Measurements from ENCODE around the gene HOPX.

HOPX gene

DNA sequence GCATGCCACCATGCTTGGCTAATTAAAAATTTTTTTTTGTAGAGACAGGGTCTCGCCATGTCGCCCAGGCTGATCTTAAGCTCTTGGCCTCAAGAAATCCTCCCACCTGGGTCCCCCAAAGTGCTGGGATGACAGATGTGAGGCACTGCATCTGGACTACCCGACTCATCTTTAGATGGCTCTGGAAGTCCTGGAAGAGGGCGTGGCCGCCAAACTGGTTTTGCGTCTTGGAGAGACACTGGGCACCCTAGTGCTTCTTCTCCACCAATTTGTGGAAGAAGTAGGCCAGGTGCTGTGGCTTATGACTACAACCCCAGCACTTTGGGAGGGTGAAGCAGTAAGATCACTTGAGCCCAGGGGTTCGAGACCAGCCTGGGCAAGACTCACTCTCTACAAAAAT, 47.6 kb downstream of the HOPX start:
- WGBS, 2 experiments, result 94 to 96% methylated on average over 6 to 7 of the region's 7 CpGs
- no peaks in the 10 kb centered on the region for H3K36me3 ChIP-seq (ENCODE audit: control insufficient read depth, insufficient read depth, low read length)

DNA sequence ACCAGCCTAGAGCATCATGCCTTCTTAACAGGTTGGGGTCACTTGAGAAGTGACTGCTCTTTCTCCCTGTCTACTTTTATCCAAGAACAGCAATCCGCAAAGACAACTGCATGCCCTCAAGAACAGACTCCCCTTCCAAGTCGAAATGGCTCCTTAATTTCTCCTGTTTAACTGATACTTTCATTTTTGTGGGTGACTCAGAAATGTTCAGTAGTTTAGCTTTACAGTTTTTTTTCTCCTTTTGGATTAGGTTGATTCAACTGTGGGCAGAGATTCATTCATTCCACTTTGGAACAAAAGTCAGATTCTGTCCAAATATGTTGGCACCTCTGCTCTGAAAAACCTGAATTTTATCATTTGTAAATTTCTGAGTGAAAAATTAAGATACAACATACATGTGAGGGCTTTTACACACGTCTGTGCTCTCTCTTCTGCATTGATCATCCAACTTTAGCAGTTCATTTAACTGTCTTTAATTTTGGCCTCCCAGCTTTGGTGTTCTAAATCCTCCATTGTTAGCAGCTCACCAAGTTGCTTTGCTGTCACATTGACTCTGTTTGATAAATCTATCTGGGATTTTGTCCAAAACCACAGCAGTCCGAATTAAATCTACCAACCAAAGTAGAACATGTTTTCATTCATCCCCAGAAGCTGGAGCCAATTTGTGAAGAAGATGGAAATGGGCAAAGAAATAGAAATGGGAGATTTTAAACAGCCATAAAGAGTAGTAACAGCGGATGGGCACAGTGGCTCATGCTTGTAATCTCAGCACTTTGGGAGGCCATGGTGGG, 50.0 kb downstream of the HOPX start:
- no peaks in the 10 kb centered on the region for H3K4me1 ChIP-seq (ENCODE audit: control insufficient read depth, insufficient read depth, low read length)
- no peak overlapping the region for H3K4me3 ChIP-seq (ENCODE audit: insufficient read depth, low read depth, low read length)
- H3K27me3 ChIP-seq (ENCODE audit: control insufficient read depth, insufficient read depth, low read length, poor library complexity, severe bottlenecking), result no peaks in the 10 kb centered on the region
- 89 to 92% methylated on average over 4 to 5 of the region's 5 CpGs for WGBS, 2 experiments
- H3K36me3 ChIP-seq (ENCODE audit: control insufficient read depth, insufficient read depth, low read length), result no peaks in the 10 kb centered on the region
- no peak overlapping the region for H3K27ac ChIP-seq (ENCODE audit: insufficient read depth, low read depth, low read length, poor library complexity, severe bottlenecking)
- H3K9me3 ChIP-seq (ENCODE audit: control insufficient read depth, low read length), result no peaks in the 10 kb centered on the region

More for the DNA sequence above, 47.6 kb downstream of the HOPX start:
- Histone ChIP-seq H3K4me1 (ENCODE audit: control insufficient read depth, insufficient read depth, low read length) (no peaks in the 10 kb centered on the region), H3K27me3 (ENCODE audit: control insufficient read depth, insufficient read depth, low read length, poor library complexity, severe bottlenecking) (no peaks in the 10 kb centered on the region), H3K9me3 (ENCODE audit: control insufficient read depth, low read length) (no peaks in the 10 kb centered on the region), H3K27ac (ENCODE audit: insufficient read depth, low read depth, low read length, poor library complexity, severe bottlenecking) (no peak overlapping the region), H3K4me3 (ENCODE audit: insufficient read depth, low read depth, low read length) (no peak overlapping the region)

DNA sequence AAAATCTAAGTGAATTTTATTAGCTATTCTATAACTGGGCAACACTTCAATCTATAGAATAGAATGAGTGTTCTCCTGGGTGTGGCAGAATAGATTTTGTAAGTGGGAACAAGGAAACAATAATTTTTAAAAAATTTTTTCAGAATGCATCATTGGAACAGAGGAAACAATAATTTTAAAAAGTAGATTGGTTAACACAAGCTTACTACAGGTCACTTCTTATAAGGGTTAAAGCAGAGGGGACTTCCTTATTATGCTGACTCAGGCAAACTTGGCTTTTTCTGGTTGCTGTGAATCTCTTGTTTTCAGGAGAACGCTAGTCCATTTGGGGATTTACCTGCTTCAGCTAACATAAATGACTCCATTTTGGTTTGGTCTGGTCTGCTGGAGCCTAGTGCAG, 52.5 kb downstream of the HOPX start:
- H3K27me3 ChIP-seq (ENCODE audit: control insufficient read depth, insufficient read depth, low read length, poor library complexity, severe bottlenecking), result no peaks in the 10 kb centered on the region
- WGBS, 2 experiments, result 96 to 97% methylated on average over 1 of the region's 1 CpG
- no peaks in the 10 kb centered on the region for H3K4me1 ChIP-seq (ENCODE audit: control insufficient read depth, insufficient read depth, low read length)
- no peak overlapping the region for H3K27ac ChIP-seq (ENCODE audit: insufficient read depth, low read depth, low read length, poor library complexity, severe bottlenecking)
- H3K4me3 ChIP-seq (ENCODE audit: insufficient read depth, low read depth, low read length), result no peak overlapping the region
- H3K36me3 ChIP-seq (ENCODE audit: control insufficient read depth, insufficient read depth, low read length), result no peaks in the 10 kb centered on the region
- H3K9me3 ChIP-seq (ENCODE audit: control insufficient read depth, low read length), result no peaks in the 10 kb centered on the region

DNA sequence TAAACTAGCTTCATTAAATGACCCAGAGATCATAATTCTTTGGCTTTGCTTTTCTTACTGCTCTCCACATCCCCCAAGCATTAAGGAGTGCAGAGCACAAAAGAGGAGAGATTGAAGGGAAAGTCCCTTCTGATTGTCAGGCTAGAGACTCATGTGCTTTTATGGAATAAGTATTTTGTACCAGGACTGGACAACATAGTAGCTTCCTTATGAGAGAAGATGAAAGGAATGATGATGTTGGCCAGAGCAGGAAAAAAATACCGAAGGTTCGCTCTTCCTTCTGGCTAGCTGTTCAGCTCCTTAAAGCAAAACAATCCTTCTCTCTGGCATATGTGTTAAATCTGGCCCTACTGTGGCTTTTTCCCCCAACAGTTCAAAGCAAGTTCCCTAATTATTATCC, 53.1 kb downstream of the HOPX start:
- H3K9me3 ChIP-seq (ENCODE audit: control insufficient read depth, low read length), result no peaks in the 10 kb centered on the region
- no peaks in the 10 kb centered on the region for H3K4me1 ChIP-seq (ENCODE audit: control insufficient read depth, insufficient read depth, low read length)
- H3K27me3 ChIP-seq (ENCODE audit: control insufficient read depth, insufficient read depth, low read length, poor library complexity, severe bottlenecking), result no peaks in the 10 kb centered on the region
- no peak overlapping the region for H3K4me3 ChIP-seq (ENCODE audit: insufficient read depth, low read depth, low read length)
- H3K36me3 ChIP-seq (ENCODE audit: control insufficient read depth, insufficient read depth, low read length), result no peaks in the 10 kb centered on the region
- no peak overlapping the region for H3K27ac ChIP-seq (ENCODE audit: insufficient read depth, low read depth, low read length, poor library complexity, severe bottlenecking)
- WGBS, 2 experiments, result 90 to 97% methylated on average over 2 of the region's 2 CpGs

DNA sequence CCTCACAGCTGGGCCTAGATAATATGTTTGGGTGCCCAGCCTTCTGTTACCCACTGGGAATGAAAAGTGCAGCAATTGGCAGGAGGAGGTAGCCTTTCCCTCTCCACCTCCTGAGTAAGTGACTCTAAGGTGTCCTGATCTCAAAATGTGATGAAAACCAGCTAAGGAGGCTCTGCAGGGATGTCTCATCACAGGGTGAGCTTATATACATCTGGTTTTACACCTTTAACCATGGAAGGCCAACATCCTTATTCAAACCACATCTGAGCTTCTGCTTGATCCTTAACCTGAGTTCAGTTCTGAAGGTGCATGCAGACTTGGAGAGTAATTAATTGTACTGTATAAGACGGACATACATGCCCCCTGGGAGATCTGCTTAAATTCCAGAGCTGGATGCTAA, 53.7 kb downstream of the HOPX start:
- Histone ChIP-seq H3K9me3 (ENCODE audit: control insufficient read depth, low read length) (no peaks in the 10 kb centered on the region), H3K4me1 (ENCODE audit: control insufficient read depth, insufficient read depth, low read length) (no peaks in the 10 kb centered on the region), H3K36me3 (ENCODE audit: control insufficient read depth, insufficient read depth, low read length) (no peaks in the 10 kb centered on the region), H3K27me3 (ENCODE audit: control insufficient read depth, insufficient read depth, low read length, poor library complexity, severe bottlenecking) (no peaks in the 10 kb centered on the region), H3K27ac (ENCODE audit: insufficient read depth, low read depth, low read length, poor library complexity, severe bottlenecking) (no peak overlapping the region), H3K4me3 (ENCODE audit: insufficient read depth, low read depth, low read length) (no peak overlapping the region)
- 93 to 97% methylated on average over 1 of the region's 1 CpG for WGBS, 2 experiments

DNA sequence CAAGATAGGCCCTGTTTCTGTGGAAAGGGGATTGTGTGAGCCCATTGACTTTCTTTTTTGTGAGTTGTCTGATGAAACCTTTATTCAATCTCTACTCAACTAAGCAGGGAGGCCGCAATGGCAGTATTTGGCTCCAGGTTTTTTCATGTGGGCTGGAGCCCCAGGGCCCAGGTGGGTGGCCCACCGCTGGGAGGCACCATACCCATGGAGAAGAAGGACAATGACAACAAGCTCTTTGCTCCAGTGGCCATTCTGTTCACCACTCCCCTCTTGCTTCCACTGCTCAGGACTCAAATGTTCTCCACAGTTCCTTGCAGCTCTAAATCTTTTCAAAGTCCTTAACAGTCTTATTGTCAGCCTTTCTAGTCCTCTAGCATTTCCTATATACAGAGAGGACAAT, 54.1 kb downstream of the HOPX start:
- no peaks in the 10 kb centered on the region for H3K4me1 ChIP-seq (ENCODE audit: control insufficient read depth, insufficient read depth, low read length)
- H3K4me3 ChIP-seq (ENCODE audit: insufficient read depth, low read depth, low read length), result no peak overlapping the region
- no peaks in the 10 kb centered on the region for H3K27me3 ChIP-seq (ENCODE audit: control insufficient read depth, insufficient read depth, low read length, poor library complexity, severe bottlenecking)
- no peaks in the 10 kb centered on the region for H3K9me3 ChIP-seq (ENCODE audit: control insufficient read depth, low read length)
- no peak overlapping the region for H3K27ac ChIP-seq (ENCODE audit: insufficient read depth, low read depth, low read length, poor library complexity, severe bottlenecking)
- 88 to 89% methylated on average over 2 of the region's 2 CpGs for WGBS, 2 experiments
- no peaks in the 10 kb centered on the region for H3K36me3 ChIP-seq (ENCODE audit: control insufficient read depth, insufficient read depth, low read length)

DNA sequence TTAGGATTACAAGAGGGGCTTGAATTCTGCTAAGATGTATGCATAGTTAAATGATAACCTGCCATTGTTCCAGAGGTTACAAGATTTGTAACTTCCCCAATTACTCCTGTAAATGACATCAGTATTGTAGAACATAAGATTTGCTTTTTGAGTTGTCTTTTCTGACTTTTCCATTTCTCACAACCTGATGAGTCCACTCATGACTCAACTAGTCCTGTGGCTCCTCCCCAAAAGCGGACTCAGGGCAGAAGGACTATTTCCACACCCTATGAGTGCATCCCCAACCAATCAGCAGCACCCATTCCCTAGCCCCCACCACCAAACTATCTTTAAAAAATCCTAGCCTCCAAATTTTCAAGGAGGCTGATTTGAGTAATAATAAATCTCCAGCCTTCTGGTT, 54.7 kb downstream of the HOPX start:
- Histone ChIP-seq H3K36me3 (ENCODE audit: control insufficient read depth, insufficient read depth, low read length) (no peaks in the 10 kb centered on the region), H3K27ac (ENCODE audit: insufficient read depth, low read depth, low read length, poor library complexity, severe bottlenecking) (no peak overlapping the region), H3K9me3 (ENCODE audit: control insufficient read depth, low read length) (no peaks in the 10 kb centered on the region), H3K4me1 (ENCODE audit: control insufficient read depth, insufficient read depth, low read length) (no peaks in the 10 kb centered on the region), H3K27me3 (ENCODE audit: control insufficient read depth, insufficient read depth, low read length, poor library complexity, severe bottlenecking) (no peaks in the 10 kb centered on the region), H3K4me3 (ENCODE audit: insufficient read depth, low read depth, low read length) (no peak overlapping the region)
- WGBS, 2 experiments, result 92 to 100% methylated on average over 1 of the region's 1 CpG

DNA sequence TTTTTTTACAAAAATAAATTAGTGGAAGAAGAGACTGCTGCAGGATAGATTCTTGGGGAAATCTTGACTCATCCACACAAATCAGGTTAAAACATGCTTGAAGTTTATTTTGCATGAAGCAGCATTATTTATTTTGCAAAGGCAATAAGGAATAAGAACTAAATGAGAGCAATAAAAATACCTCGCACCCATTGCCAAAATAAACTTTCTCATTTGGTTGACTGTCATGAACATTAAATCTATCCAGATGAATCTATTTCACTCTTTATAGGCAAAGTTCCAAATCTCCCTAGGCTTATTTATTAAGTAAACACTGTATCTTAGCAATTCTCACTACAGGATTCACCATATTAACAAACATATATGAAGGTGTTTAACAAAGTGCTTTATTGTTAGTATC, 58.9 kb downstream of the HOPX start:
- no peak overlapping the region for H3K27ac ChIP-seq (ENCODE audit: insufficient read depth, low read depth, low read length, poor library complexity, severe bottlenecking)

DNA sequence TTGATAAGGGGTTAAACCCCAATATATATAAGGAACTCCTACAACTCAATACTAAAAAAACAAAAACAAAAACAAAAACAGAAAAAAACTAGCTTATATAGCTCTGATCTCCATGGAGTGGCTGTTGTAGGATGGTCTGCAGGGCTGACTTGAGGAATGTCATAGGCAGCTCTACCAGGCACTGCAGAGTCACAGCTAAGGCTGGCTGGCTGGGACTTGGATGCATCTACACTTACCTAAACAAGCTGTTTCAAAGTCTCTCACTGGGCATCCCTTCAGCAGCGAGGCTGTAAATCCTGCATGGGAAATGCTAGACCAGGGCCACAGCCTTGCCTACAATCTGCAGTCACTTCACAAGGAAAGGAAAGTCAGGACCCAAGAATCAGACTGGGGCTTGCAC, 61.3 kb downstream of the HOPX start:
- H3K9me3 ChIP-seq (ENCODE audit: control insufficient read depth, low read length), result no peaks in the 10 kb centered on the region
- H3K27me3 ChIP-seq (ENCODE audit: control insufficient read depth, insufficient read depth, low read length, poor library complexity, severe bottlenecking), result no peaks in the 10 kb centered on the region
- H3K27ac ChIP-seq (ENCODE audit: insufficient read depth, low read depth, low read length, poor library complexity, severe bottlenecking), result no peak overlapping the region
- H3K4me3 ChIP-seq (ENCODE audit: insufficient read depth, low read depth, low read length), result no peak overlapping the region
- H3K36me3 ChIP-seq (ENCODE audit: control insufficient read depth, insufficient read depth, low read length), result no peaks in the 10 kb centered on the region
- H3K4me1 ChIP-seq (ENCODE audit: control insufficient read depth, insufficient read depth, low read length), result no peaks in the 10 kb centered on the region
- WGBS, 2 experiments, result 67 to 74% methylated on average over 1 of the region's 1 CpG

More for the DNA sequence above, 58.9 kb downstream of the HOPX start:
- no peaks in the 10 kb centered on the region for H3K4me1 ChIP-seq (ENCODE audit: control insufficient read depth, insufficient read depth, low read length)
- no peak overlapping the region for H3K4me3 ChIP-seq (ENCODE audit: insufficient read depth, low read depth, low read length)
- H3K36me3 ChIP-seq (ENCODE audit: control insufficient read depth, insufficient read depth, low read length), result no peaks in the 10 kb centered on the region
- H3K9me3 ChIP-seq (ENCODE audit: control insufficient read depth, low read length), result no peaks in the 10 kb centered on the region
- WGBS, 2 experiments, result 40 to 56% methylated on average over 1 of the region's 1 CpG
- H3K27me3 ChIP-seq (ENCODE audit: control insufficient read depth, insufficient read depth, low read length, poor library complexity, severe bottlenecking), result no peaks in the 10 kb centered on the region

DNA sequence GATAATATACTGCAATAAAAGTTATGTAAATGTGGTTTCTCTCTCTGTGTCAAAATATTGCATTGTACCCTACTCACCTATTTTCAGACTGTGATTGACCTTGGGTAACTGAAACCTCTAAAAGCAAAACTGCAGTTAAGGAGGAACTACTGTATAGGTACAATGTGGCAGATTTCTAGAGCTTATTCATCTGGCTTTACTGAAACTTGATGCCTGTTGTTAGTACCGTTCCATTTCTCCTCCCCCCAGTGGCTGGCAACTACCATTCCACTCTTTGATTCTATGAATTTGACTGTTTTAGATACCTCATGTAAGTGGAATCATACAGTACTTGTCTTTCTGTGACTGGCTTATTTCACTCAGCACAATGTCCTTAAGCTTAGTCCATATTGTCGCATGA, 61.9 kb downstream of the HOPX start:
- no peaks in the 10 kb centered on the region for H3K27me3 ChIP-seq (ENCODE audit: control insufficient read depth, insufficient read depth, low read length, poor library complexity, severe bottlenecking)
- H3K27ac ChIP-seq (ENCODE audit: insufficient read depth, low read depth, low read length, poor library complexity, severe bottlenecking), result no peak overlapping the region
- no peaks in the 10 kb centered on the region for H3K36me3 ChIP-seq (ENCODE audit: control insufficient read depth, insufficient read depth, low read length)
- H3K4me3 ChIP-seq (ENCODE audit: insufficient read depth, low read depth, low read length), result no peak overlapping the region
- no peaks in the 10 kb centered on the region for H3K4me1 ChIP-seq (ENCODE audit: control insufficient read depth, insufficient read depth, low read length)
- WGBS, 2 experiments, result 33 to 47% methylated on average over 1 to 2 of the region's 2 CpGs
- H3K9me3 ChIP-seq (ENCODE audit: control insufficient read depth, low read length), result no peaks in the 10 kb centered on the region

All from ectodermal cell (in vitro differentiated cells).